Measurements from ENCODE around the gene SETDB1. TPM values are rescaled to one million over a fixed set of nuclear protein-coding genes. Genes with fewer than 3 reads are reported as not detected.

Gene SETDB1
- total RNA-seq, 2 experiments from 2014 or later, result 64.0 to 64.6 TPM

- peaks cover 2% of the 10 kb centered on the region for H3K36me3 Mint-ChIP-seq
- H3K27ac Mint-ChIP-seq, result peak overlapping the region; percentile 96
- no peak for ATAC-seq (ENCODE audit: low read depth)
- peak overlapping the region; percentile 98 for H3K4me3 Mint-ChIP-seq
- POLR2A ChIA-PET, result interaction anchor here (0.7 to 2.5 kb wide), 10 partner anchors 29 to 1119 kb away, joined by 3 to 18 read pairs (median 4); partner anchors contain the start of genes CDC42SE1, CERS2, ENSA and GOLPH3L
- no peaks in the 10 kb centered on the region for H3K27me3 Mint-ChIP-seq
- DNase-seq, result no peak
- H3K9me3 Mint-ChIP-seq, result no peaks in the 10 kb centered on the region
- peaks cover 66% of the 10 kb centered on the region for H3K4me1 Mint-ChIP-seq
Observed at GRCh38 chr1:151005729-151006319, 79.7 kb downstream of the SETDB1 start.

- POLR2A ChIA-PET, result interaction anchor here (0.5 to 2.5 kb wide), 12 partner anchors 30 to 1120 kb away, joined by 3 to 18 read pairs (median 4); partner anchors contain the start of genes CDC42SE1, CERS2, GOLPH3L and MCL1
- peak; percentile 20 for ATAC-seq (ENCODE audit: low read depth)
- peak within 1 kb of the TSS; percentile 96 for H3K27ac Mint-ChIP-seq
Observed at GRCh38 chr1:151006327-151007052, 80.3 kb downstream of the SETDB1 start, which contains the start of gene MINDY1. Gene MINDY1, minus strand, starts transcription at chr1:151006902. Its CDS starts 4,285 bp downstream, at chr1:151002617.

GRCh38 chr1:151007853-151008243 is 81.7 kb downstream of the SETDB1 start:
- no peak for ATAC-seq (ENCODE audit: low read depth)
- POLR2A ChIA-PET, result interaction anchor here (0.9 to 1.0 kb wide), 3 partner anchors 41 to 428 kb away, joined by 3 to 4 read pairs (median 3); partner anchors contain the start of genes MCL1 and TNFAIP8L2
- H3K27me3 Mint-ChIP-seq, result no peaks in the 10 kb centered on the region
- peaks cover 3% of the 10 kb centered on the region for H3K36me3 Mint-ChIP-seq
- H3K4me3 Mint-ChIP-seq, result peak overlapping the region; percentile 98
- no peaks in the 10 kb centered on the region for H3K9me3 Mint-ChIP-seq
- H3K4me1 Mint-ChIP-seq, result peaks cover 65% of the 10 kb centered on the region
- DNase-seq, result no peak
- H3K27ac Mint-ChIP-seq, result peak overlapping the region; percentile 96

More at GRCh38 chr1:151006327-151007052, 80.3 kb downstream of the SETDB1 start, which contains the start of gene MINDY1:
- Mint-ChIP-seq H3K36me3 (peaks cover 3% of the 10 kb centered on the region), H3K4me1 (peaks cover 73% of the 10 kb centered on the region), H3K9me3 (no peaks in the 10 kb centered on the region), H3K27me3 (no peaks in the 10 kb centered on the region), H3K4me3 (peak within 1 kb of the TSS; percentile 98)
- DNase-seq, result peak; percentile 51

- ATAC-seq (ENCODE audit: low read depth) (peak; percentile 85), DNase-seq (peak; percentile 97)
- POLR2A ChIA-PET, result interaction anchor here (0.7 to 1.0 kb wide), 3 partner anchors 28 to 148 kb away, joined by 3 to 4 read pairs (median 4); partner anchors contain the start of gene TNFAIP8L2
- peaks cover 60% of the 10 kb centered on the region for H3K4me1 Mint-ChIP-seq
- no peaks in the 10 kb centered on the region for H3K9me3 Mint-ChIP-seq
- H3K27ac Mint-ChIP-seq, result peak within 1 kb of the TSS; percentile 96
- no peaks in the 10 kb centered on the region for H3K27me3 Mint-ChIP-seq
- peak within 1 kb of the TSS; percentile 98 for H3K4me3 Mint-ChIP-seq
- H3K36me3 Mint-ChIP-seq, result peaks cover 3% of the 10 kb centered on the region
Observed at GRCh38 chr1:151008244-151009205, 82.4 kb downstream of the SETDB1 start, which contains the start of gene PRUNE1. Gene PRUNE1, plus strand, starts transcription at chr1:151008449. Its CDS starts 184 bp downstream, at chr1:151008633.

- Mint-ChIP-seq H3K9me3 (no peaks in the 10 kb centered on the region), H3K36me3 (peaks cover 3% of the 10 kb centered on the region), H3K4me1 (peaks cover 55% of the 10 kb centered on the region), H3K27ac (peak overlapping the region; percentile 96), H3K27me3 (no peaks in the 10 kb centered on the region), H3K4me3 (peak overlapping the region; percentile 98)
- no peak for ATAC-seq (ENCODE audit: low read depth)
- POLR2A ChIA-PET, result no interaction called here
- no peak for DNase-seq
Observed at GRCh38 chr1:151009206-151009587, 83.0 kb downstream of the SETDB1 start.

GRCh38 chr1:151009674-151010345 is 83.6 kb downstream of the SETDB1 start:
- no peaks in the 10 kb centered on the region for H3K27me3 Mint-ChIP-seq
- DNase-seq, result no peak
- H3K27ac Mint-ChIP-seq, result no peak overlapping the region
- no peak for ATAC-seq (ENCODE audit: low read depth)
- peaks cover 3% of the 10 kb centered on the region for H3K36me3 Mint-ChIP-seq
- POLR2A ChIA-PET, result interaction anchor here (0.7 kb wide), 1 partner anchor 101 kb away, joined by 3 read pairs; no protein-coding TSS in a partner anchor
- H3K4me3 Mint-ChIP-seq, result peak overlapping the region; percentile 98
- H3K4me1 Mint-ChIP-seq, result peaks cover 51% of the 10 kb centered on the region
- H3K9me3 Mint-ChIP-seq, result no peaks in the 10 kb centered on the region

- POLR2A ChIA-PET, result interaction anchor here (0.7 kb wide), 1 partner anchor 101 kb away, joined by 3 read pairs; no protein-coding TSS in a partner anchor
- Mint-ChIP-seq H3K4me3 (peak overlapping the region; percentile 4), H3K36me3 (peaks cover 3% of the 10 kb centered on the region), H3K27ac (no peak overlapping the region), H3K27me3 (no peaks in the 10 kb centered on the region), H3K4me1 (peaks cover 48% of the 10 kb centered on the region), H3K9me3 (no peaks in the 10 kb centered on the region)
- ATAC-seq (ENCODE audit: low read depth), result no peak
- no peak for DNase-seq
Observed at GRCh38 chr1:151010346-151010726, 84.2 kb downstream of the SETDB1 start.

GRCh38 chr1:151011154-151011850 is 85.1 kb downstream of the SETDB1 start:
- H3K4me1 Mint-ChIP-seq, result peaks cover 40% of the 10 kb centered on the region

GRCh38 chr1:151012684-151013471 is 86.7 kb downstream of the SETDB1 start:
- no peaks in the 10 kb centered on the region for H3K9me3 Mint-ChIP-seq
- H3K4me3 Mint-ChIP-seq, result no peak overlapping the region
- ATAC-seq (ENCODE audit: low read depth) (no peak), DNase-seq (no peak)
- H3K4me1 Mint-ChIP-seq, result peaks cover 27% of the 10 kb centered on the region
- peaks cover 4% of the 10 kb centered on the region for H3K36me3 Mint-ChIP-seq
- H3K27me3 Mint-ChIP-seq, result no peaks in the 10 kb centered on the region
- H3K27ac Mint-ChIP-seq, result no peak overlapping the region
- POLR2A ChIA-PET, result no interaction called here

More at GRCh38 chr1:151011154-151011850, 85.1 kb downstream of the SETDB1 start:
- Mint-ChIP-seq H3K27me3 (no peaks in the 10 kb centered on the region), H3K9me3 (no peaks in the 10 kb centered on the region), H3K27ac (peak overlapping the region; percentile 48), H3K4me3 (peak overlapping the region; percentile 50), H3K36me3 (peaks cover 4% of the 10 kb centered on the region)
- DNase-seq (no peak), ATAC-seq (ENCODE audit: low read depth) (no peak)
- POLR2A ChIA-PET, result interaction anchor here (1.2 to 1.5 kb wide), 2 partner anchors 37 to 145 kb away, joined by 3 to 6 read pairs; partner anchors contain the start of genes C1orf56 and TNFAIP8L2

- Mint-ChIP-seq H3K9me3 (no peaks in the 10 kb centered on the region), H3K27ac (no peak overlapping the region), H3K4me3 (no peak overlapping the region), H3K27me3 (no peaks in the 10 kb centered on the region), H3K4me1 (peaks cover 22% of the 10 kb centered on the region), H3K36me3 (peaks cover 4% of the 10 kb centered on the region)
- no peak for ATAC-seq (ENCODE audit: low read depth)
- POLR2A ChIA-PET, result no interaction called here
- no peak for DNase-seq
Observed at GRCh38 chr1:151013518-151013917, 87.4 kb downstream of the SETDB1 start.

Measured in activated naive CD8-positive, alpha-beta T cell treated with anti-CD3 and anti-CD28 coated beads, Interleukin-2, amount 10 ng/mL, durations not matched to agents 7 days and 5 days (primary cell).